Measurements from ENCODE around the gene HERPUD1.

Gene HERPUD1

GRCh38 chr16:56960681-56961281 lies 28.8 kb downstream of the HERPUD1 start:
- no peak for TF ChIP-seq PPARA (CRISPR knock-in tag; IDR thresholded peaks at IDR 0.05; ENCODE audit: borderline replicate concordance)
- no peak for TF ChIP-seq ZFP30 (CRISPR knock-in tag; IDR thresholded peaks at IDR 0.05)
- TF ChIP-seq ZNF70 (CRISPR knock-in tag; IDR thresholded peaks at IDR 0.05): no peak
- no peak for TF ChIP-seq CSRNP3 (CRISPR knock-in tag; IDR thresholded peaks at IDR 0.05)
- no peak for TF ChIP-seq ESRRG (CRISPR knock-in tag; IDR thresholded peaks at IDR 0.05)
- TF ChIP-seq ISL1 (CRISPR knock-in tag; IDR thresholded peaks at IDR 0.05): no peak
- TF ChIP-seq ZNF565 (CRISPR knock-in tag; conservative IDR thresholded peaks at IDR 0.05; ENCODE audit: low read depth): no peak
- no peak for TF ChIP-seq POU6F1 (CRISPR knock-in tag; IDR thresholded peaks at IDR 0.05; ENCODE audit: borderline replicate concordance, low read depth)
- TF ChIP-seq BACH2 (CRISPR knock-in tag; IDR thresholded peaks at IDR 0.05; ENCODE audit: borderline replicate concordance): no peak
- TF ChIP-seq GLIS3 (CRISPR knock-in tag; IDR thresholded peaks at IDR 0.05): no peak
- no peak for TF ChIP-seq ARNTL (CRISPR knock-in tag; IDR thresholded peaks at IDR 0.05; ENCODE audit: borderline replicate concordance, low read depth)
- no peak for TF ChIP-seq SNAI2 (CRISPR knock-in tag; IDR thresholded peaks at IDR 0.05)
- TF ChIP-seq ZFP3 (CRISPR knock-in tag; IDR thresholded peaks at IDR 0.05): no peak
- no peak for TF ChIP-seq RARB (CRISPR knock-in tag; IDR thresholded peaks at IDR 0.05)
- TF ChIP-seq TOX (CRISPR knock-in tag; IDR thresholded peaks at IDR 0.05; ENCODE audit: borderline replicate concordance): no peak
- TF ChIP-seq TSHZ2 (CRISPR knock-in tag; IDR thresholded peaks at IDR 0.05): no peak
- no peak for TF ChIP-seq OSR1 (CRISPR knock-in tag; IDR thresholded peaks at IDR 0.05)
- no peak for ATAC-seq

- TF ChIP-seq PATZ1 (CRISPR knock-in tag; IDR thresholded peaks at IDR 0.05; ENCODE audit: borderline replicate concordance): no peak
- no peak for TF ChIP-seq TCF4 (CRISPR knock-in tag; IDR thresholded peaks at IDR 0.05; ENCODE audit: borderline replicate concordance)
- no peak for TF ChIP-seq BACH2 (CRISPR knock-in tag; IDR thresholded peaks at IDR 0.05; ENCODE audit: borderline replicate concordance)
- no peak for TF ChIP-seq ZNF70 (CRISPR knock-in tag; IDR thresholded peaks at IDR 0.05)
- ATAC-seq: no peak
Observed at GRCh38 chr16:56961386-56961785, 29.4 kb downstream of the HERPUD1 start.

GRCh38 chr16:56961851-56962281 lies 29.9 kb downstream of the HERPUD1 start, which contains the start of gene CETP:
Gene CETP, plus strand, starts transcription at chr16:56961950. Its CDS starts 30 bp downstream, at chr16:56961980.
- no peak for ATAC-seq
- TF ChIP-seq ZFP3 (CRISPR knock-in tag; IDR thresholded peaks at IDR 0.05) (no peak), TOX (CRISPR knock-in tag; IDR thresholded peaks at IDR 0.05; ENCODE audit: borderline replicate concordance) (no peak), ESRRG (CRISPR knock-in tag; IDR thresholded peaks at IDR 0.05) (no peak), BACH2 (CRISPR knock-in tag; IDR thresholded peaks at IDR 0.05; ENCODE audit: borderline replicate concordance) (no peak), ZNF565 (CRISPR knock-in tag; conservative IDR thresholded peaks at IDR 0.05; ENCODE audit: low read depth) (no peak), PATZ1 (CRISPR knock-in tag; IDR thresholded peaks at IDR 0.05; ENCODE audit: borderline replicate concordance) (no peak), ZC3H10 (CRISPR knock-in tag; IDR thresholded peaks at IDR 0.05) (no peak), CSRNP3 (CRISPR knock-in tag; IDR thresholded peaks at IDR 0.05) (no peak), ZNF70 (CRISPR knock-in tag; IDR thresholded peaks at IDR 0.05) (no peak), ZNF8 (CRISPR knock-in tag; IDR thresholded peaks at IDR 0.05) (no peak), POU6F1 (CRISPR knock-in tag; IDR thresholded peaks at IDR 0.05; ENCODE audit: borderline replicate concordance, low read depth) (no peak), ISL1 (CRISPR knock-in tag; IDR thresholded peaks at IDR 0.05) (no peak), PPARA (CRISPR knock-in tag; IDR thresholded peaks at IDR 0.05; ENCODE audit: borderline replicate concordance) (no peak)

All from SK-N-SH treated with all-trans-retinoic acid at 6 μM for 48 hours (cell line).